Measurements from ENCODE around the gene VPS8. TPM values are rescaled to one million over a fixed set of nuclear protein-coding genes. Genes with fewer than 3 reads are reported as not detected.

The VPS8 gene
- total and polyA plus RNA-seq, 11 donors, result 15.7 to 122 (median 74.3) TPM

DNA sequence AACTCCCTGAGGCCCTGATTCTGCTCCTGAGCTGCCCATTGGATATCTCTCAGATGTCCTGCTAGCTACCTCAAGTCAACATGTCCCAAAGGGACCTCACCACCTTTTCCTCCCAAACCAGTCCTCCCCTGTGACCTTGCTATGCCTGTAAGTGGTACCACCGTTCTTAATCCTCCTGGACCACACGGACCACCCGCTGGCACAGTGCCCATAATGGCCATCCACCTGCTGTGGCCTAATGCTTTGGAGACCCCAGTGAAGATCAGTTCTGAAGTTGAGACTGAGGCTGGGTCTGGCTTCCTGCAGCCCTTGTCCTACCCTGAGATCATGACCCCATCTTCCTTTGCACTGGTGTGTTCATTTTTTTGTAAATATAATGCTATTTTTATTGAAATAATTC, 15.0 kb upstream of the VPS8 start:
- WGBS, 4 donors, result 59 to 83% (median 75%) methylated on average over 3 of the region's 3 CpGs
- intact Hi-C loops (cut with DNase I), result no loop called here
- Histone ChIP-seq H3K9me3 (no peaks in the 10 kb centered on the region), H3K4me1 (no peaks in the 10 kb centered on the region), H3K36me3 (no peaks in the 10 kb centered on the region), H3K4me3 (no peak overlapping the region), H3K27me3 (peaks cover 0 to 9% (median 0%) of the 10 kb centered on the region in 9 donors), H3K27ac (no peak overlapping the region)
- DNase-seq, result no peak
- TF ChIP-seq POLR2A (IDR thresholded peaks at IDR 0.05) (no peak), CTCF (IDR thresholded peaks at IDR 0.05) (no peak)
- ATAC-seq, result peak in 1 of 4 donors; percentile 48

DNA sequence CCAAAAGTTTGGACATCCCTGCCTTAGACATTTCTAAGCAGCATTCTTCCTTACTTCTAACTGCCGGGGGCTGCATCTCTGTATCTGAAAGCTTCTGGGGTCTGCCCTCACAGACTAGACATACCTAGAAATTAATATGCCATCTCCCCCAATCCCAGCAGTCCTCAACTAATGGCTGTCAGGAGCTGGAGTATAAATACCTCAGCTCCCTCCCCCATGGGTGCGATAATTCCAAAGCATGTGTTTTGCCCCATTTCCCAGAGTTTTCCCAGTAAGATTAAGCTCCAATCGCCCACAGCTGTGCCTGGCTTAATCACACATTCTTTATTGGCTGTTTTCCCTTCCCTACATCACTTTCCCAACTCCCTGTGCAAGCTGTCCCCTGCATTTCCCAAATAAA, 13.8 kb upstream of the VPS8 start:
- no peaks in the 10 kb centered on the region for H3K4me1 ChIP-seq
- intact Hi-C loops (cut with DNase I), result no loop called here
- TF ChIP-seq POLR2A (IDR thresholded peaks at IDR 0.05), result no peak
- no peak for TF ChIP-seq CTCF (IDR thresholded peaks at IDR 0.05)
- ATAC-seq (no peak), DNase-seq (no peak)
- no peak overlapping the region for H3K27ac ChIP-seq
- H3K36me3 ChIP-seq, result no peaks in the 10 kb centered on the region
- peaks cover 0 to 13% (median 0%) of the 10 kb centered on the region in 9 donors for H3K27me3 ChIP-seq
- H3K4me3 ChIP-seq, result no peak overlapping the region
- no peaks in the 10 kb centered on the region for H3K9me3 ChIP-seq
- WGBS, 4 donors, result 84 to 89% (median 85%) methylated on average over 3 of the region's 3 CpGs

GRCh38 chr3:184800349-184800930, 11.5 kb upstream of the VPS8 start:
- Histone ChIP-seq H3K27me3 (peaks cover 0 to 13% (median 0%) of the 10 kb centered on the region in 9 donors), H3K36me3 (no peaks in the 10 kb centered on the region), H3K27ac (no peak overlapping the region), H3K9me3 (no peaks in the 10 kb centered on the region), H3K4me3 (no peak overlapping the region), H3K4me1 (peaks cover 0 to 13% (median 0%) of the 10 kb centered on the region in 12 donors)
- TF ChIP-seq CTCF (IDR thresholded peaks at IDR 0.05) (no peak), POLR2A (IDR thresholded peaks at IDR 0.05) (no peak)
- DNase-seq (no peak), ATAC-seq (no peak)
- 82 to 90% (median 88%) methylated on average over 6 of the region's 6 CpGs for WGBS, 4 donors
- intact Hi-C loops (cut with DNase I), result no loop called here

- no peak for TF ChIP-seq CTCF (IDR thresholded peaks at IDR 0.05)
- no peak for TF ChIP-seq POLR2A (IDR thresholded peaks at IDR 0.05)
- Histone ChIP-seq H3K27ac (no peak overlapping the region), H3K4me3 (no peak overlapping the region), H3K36me3 (no peaks in the 10 kb centered on the region), H3K4me1 (peaks cover 0 to 22% (median 5%) of the 10 kb centered on the region in 12 donors), H3K27me3 (peaks cover 0 to 13% (median 0%) of the 10 kb centered on the region in 9 donors), H3K9me3 (no peaks in the 10 kb centered on the region)
- intact Hi-C loops (cut with DNase I), result no loop called here
- WGBS, 4 donors, result 55 to 60% (median 57%) methylated on average over 4 of the region's 4 CpGs
- DNase-seq, result no peak
- ATAC-seq, result no peak
These were observed 10.7 kb upstream of the VPS8 start for GRCh38 chr3:184801241-184801785.

Measured in heart left ventricle (tissue), 16 donors.